OCI-LY7 (cell line): Measurements from ENCODE around the gene STX17. TPM values are rescaled to one million over a fixed set of nuclear protein-coding genes. Genes with fewer than 3 reads are reported as not detected.
"Not testable (repeated sequence)": the region's sequence is repeated elsewhere in the genome, so short reads cannot be mapped to it uniquely, and the experiment has no call there.

ENCODE experiments used
- Bru-seq: library from RNA; stranded (reverse); fragments of 400-500 nt; gene quantifications from one replicate; lab custom pipeline; 2021; lab: Mats Ljungman, UMichigan
- BruChase-seq, 2 experiments: library from RNA; stranded (reverse); fragments of 400-500 nt; gene quantifications; one replicate each; lab custom pipeline; 2021; lab: Mats Ljungman, UMichigan
- BruUV-seq: library from RNA; stranded (reverse); fragments of 400-500 nt; replicated peaks from 2 replicates; lab custom pipeline; 2021; lab: Mats Ljungman, UMichigan
- CTCF ChIA-PET: fragments of 300-600 bp; sonication (Branson Sonifier 250); formaldehyde crosslinking; loops from one replicate; lab custom pipeline; 2022; ENCODE audit warnings: antibody characterized with exemption; ENCODE audit not compliant: unreplicated experiment; lab: Charles Lee
- POLR2A ChIA-PET: fragments of 300-600 bp; sonication (Branson Sonifier 250); formaldehyde crosslinking; loops from one replicate; lab custom pipeline; 2022; ENCODE audit warnings: antibody characterized with exemption; lab: Charles Lee
- DNase-seq: peaks from one replicate; pipeline ENCODE4 v3.0.0-alpha.2; 2015; ENCODE audit warnings: low spot score
- H2AFZ ChIP-seq: fragments of 200-600 bp; sonication (generic), shearing (Covaris generic); 2 replicates; pipeline ENCODE4 v1.6.1; 2014; ENCODE audit warnings: mild to moderate bottlenecking, antibody characterized with exemption, low read length, moderate library complexity
- H3K27ac ChIP-seq: fragments of 200-600 bp; sonication (generic); 2 replicates; pipeline ENCODE4 v1.5.1; 2014; ENCODE audit warnings: mixed run types, low read depth, mild to moderate bottlenecking, moderate library complexity, low read length, inconsistent platforms; ENCODE audit not compliant: poor library complexity, severe bottlenecking
- H3K36me3 ChIP-seq: fragments of 200-600 bp; sonication (generic); 2 replicates; pipeline ENCODE4 v1.6.1; 2014; ENCODE audit warnings: mild to moderate bottlenecking, antibody characterized with exemption, low read length, moderate library complexity, mixed read lengths; ENCODE audit not compliant: insufficient read depth
- H3K4me1 ChIP-seq: fragments of 200-600 bp; sonication (generic); 2 replicates; pipeline ENCODE4 v1.5.1; 2014; ENCODE audit warnings: mild to moderate bottlenecking, low read length; ENCODE audit not compliant: insufficient read depth, poor library complexity, severe bottlenecking
- H3K4me2 ChIP-seq: fragments of 200-600 bp; sonication (generic); 2 replicates; pipeline ENCODE4 v1.6.1; 2014; ENCODE audit warnings: mild to moderate bottlenecking, low read length
- H3K4me3 ChIP-seq: fragments of 200-600 bp; sonication (generic); 2 replicates; pipeline ENCODE4 v1.5.1; 2014; ENCODE audit warnings: mild to moderate bottlenecking, low read depth, low read length; ENCODE audit not compliant: poor library complexity, severe bottlenecking
- H3K79me2 ChIP-seq: fragments of 200-600 bp; sonication (generic); 2 replicates; pipeline ENCODE4 v1.6.1; 2016; ENCODE audit warnings: low read depth, mild to moderate bottlenecking, low read length, moderate library complexity, mixed read lengths; ENCODE audit not compliant: insufficient read depth
- H3K9me2 ChIP-seq: fragments of 200-600 bp; sonication (generic); 2 replicates; pipeline ENCODE4 v1.6.1; 2016; ENCODE audit warnings: mild to moderate bottlenecking, low read length, mixed read lengths; ENCODE audit not compliant: insufficient read depth
- H3K9me3 ChIP-seq: fragments of 200-600 bp; sonication (generic); 2 replicates; pipeline ENCODE4 v1.6.1; 2014; ENCODE audit warnings: mild to moderate bottlenecking, mixed run types, low read length, mixed read lengths
- H4K20me1 ChIP-seq: fragments of 200-600 bp; sonication (generic); 2 replicates; pipeline ENCODE4 v1.6.1; 2014; ENCODE audit warnings: mild to moderate bottlenecking, antibody characterized with exemption, low read length, moderate library complexity, mixed read lengths; ENCODE audit not compliant: insufficient read depth
- EZH2phosphoT487 ChIP-seq: fragments of 200-600 bp; sonication (generic); IDR thresholded peaks from 2 replicates; pipeline ENCODE4 v1.6.1; 2018; ENCODE audit warnings: low read depth, borderline replicate concordance, mild to moderate bottlenecking, mixed run types, antibody characterized with exemption, low read length, moderate library complexity, mixed read lengths
- intact Hi-C: fragments of 100-400 bp; cut with micrococcal nuclease; formaldehyde crosslinking; loops from one replicate; pipeline ENCODE4 v1.10.0; 2022; ENCODE audit not compliant: unreplicated experiment
- long read RNA-seq: library from polyadenylated mRNA; stranded (forward); transcript quantifications from one replicate; pipeline ENCODE4 v2.0.0, GENCODE V29; 2022
- total RNA-seq, 2 experiments: library from RNA; depleted of rRNA in 1 of 2; stranded (reverse); fragments of >200 nt in 1 of 2; shearing (Covaris generic) in 1 of 2; gene quantifications; 2 replicates each; pipeline ENCODE4 v1.2.3, GENCODE V29; 2014 to 2022
- TF ChIP-seq, protein P1 (sequence below): fragments of 200-600 bp; sonication (generic); conservative IDR thresholded peaks from 2 replicates; pipeline ENCODE4 v1.5.1; 2014; ENCODE audit warnings: mild to moderate bottlenecking, antibody characterized with exemption, low read length, moderate library complexity, mixed read lengths

STX17 gene
- 12.1 and 12.4 TPM in 2 replicates for total RNA-seq (2014; rRNA removed; shearing (Covaris generic))
- total RNA-seq (2022): 18.6 and 21.5 TPM in 2 replicates
- Bru-seq, nascent RNA: percentile 60 among the genes with signal in this experiment
- BruChase-seq, experiment 1, labeled RNA remaining after a 6-hour chase: percentile 51 among the genes with signal in this experiment
- BruChase-seq, experiment 2, labeled RNA remaining after a 2-hour chase: percentile 57 among the genes with signal in this experiment
- long read RNA-seq, transcript STX17-201 (8 exons, 2,713 nt): major isoform, 5 of 9 reads
- long read RNA-seq, partial matches to known transcripts: 0 of 9 reads
- long read RNA-seq, other reads (novel, unspliced or antisense): 4 of 9 reads

DNA sequence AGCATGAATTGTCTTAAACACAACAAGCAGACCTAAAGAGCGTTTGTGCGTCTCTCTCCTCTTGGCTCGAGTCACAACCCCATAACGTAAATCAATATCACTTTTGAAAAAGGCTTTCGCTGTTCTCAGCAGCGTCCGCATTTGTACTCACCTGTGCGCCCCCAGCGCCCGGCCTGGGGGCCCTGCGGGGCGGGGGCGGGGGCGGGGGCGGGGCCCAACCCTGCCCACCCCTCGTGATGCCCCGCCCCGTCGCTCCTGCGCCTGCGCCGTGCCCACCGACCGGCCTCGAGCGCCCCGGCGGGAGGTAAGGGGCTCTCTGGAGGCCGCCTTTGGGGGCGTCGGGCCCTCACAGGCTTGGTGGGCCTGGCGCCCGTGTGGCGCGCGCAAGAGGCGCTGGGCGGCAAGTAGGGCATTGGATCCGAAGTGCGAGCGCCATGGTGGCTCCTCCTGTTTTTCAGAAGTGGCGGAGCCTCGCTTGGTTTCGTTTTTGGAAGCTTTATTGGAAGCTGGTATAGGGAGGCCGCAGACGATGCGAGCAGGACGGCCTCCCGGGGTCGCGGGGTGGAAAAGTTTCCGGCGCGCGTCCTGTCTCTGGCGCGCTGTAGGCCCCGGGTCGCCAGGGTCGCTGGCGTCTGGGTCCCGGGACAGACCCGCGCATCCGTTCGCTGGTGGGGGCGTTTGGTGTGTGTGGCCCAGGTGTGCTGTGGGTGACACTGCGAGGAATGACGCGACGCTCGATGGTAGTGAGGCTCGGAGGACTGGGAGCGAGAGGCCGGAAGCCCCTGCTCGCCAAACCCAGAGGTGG is at the start of gene STX17:
TSS of gene STX17 (plus strand) at position 252 of the 805 bp plus-strand sequence. CDS start 8,586 bp downstream, outside the sequence.
- Histone ChIP-seq H3K9me2 (no peaks in the 10 kb centered on the region), H4K20me1 (no peaks in the 10 kb centered on the region), H3K79me2 (peaks cover 6% of the 10 kb centered on the region; the same call in 1 of the 2 replicates), H3K4me3 (peak within 1 kb of the TSS; percentile 85), H3K36me3 (no peaks in the 10 kb centered on the region), H3K9me3 (no peaks in the 10 kb centered on the region), H3K4me2 (peak within 1 kb of the TSS; percentile 99), H2AFZ (peak within 1 kb of the TSS; percentile 97), H3K27ac (peak within 1 kb of the TSS; percentile 52), H3K4me1 (peaks cover 8% of the 10 kb centered on the region)
- POLR2A ChIA-PET: interaction anchor here (0.5 to 1.6 kb wide), 3 partner anchors 19 to 396 kb away, joined by 3 to 4 read pairs (median 3); no protein-coding TSS in a partner anchor
- TF ChIP-seq, protein P1, sequence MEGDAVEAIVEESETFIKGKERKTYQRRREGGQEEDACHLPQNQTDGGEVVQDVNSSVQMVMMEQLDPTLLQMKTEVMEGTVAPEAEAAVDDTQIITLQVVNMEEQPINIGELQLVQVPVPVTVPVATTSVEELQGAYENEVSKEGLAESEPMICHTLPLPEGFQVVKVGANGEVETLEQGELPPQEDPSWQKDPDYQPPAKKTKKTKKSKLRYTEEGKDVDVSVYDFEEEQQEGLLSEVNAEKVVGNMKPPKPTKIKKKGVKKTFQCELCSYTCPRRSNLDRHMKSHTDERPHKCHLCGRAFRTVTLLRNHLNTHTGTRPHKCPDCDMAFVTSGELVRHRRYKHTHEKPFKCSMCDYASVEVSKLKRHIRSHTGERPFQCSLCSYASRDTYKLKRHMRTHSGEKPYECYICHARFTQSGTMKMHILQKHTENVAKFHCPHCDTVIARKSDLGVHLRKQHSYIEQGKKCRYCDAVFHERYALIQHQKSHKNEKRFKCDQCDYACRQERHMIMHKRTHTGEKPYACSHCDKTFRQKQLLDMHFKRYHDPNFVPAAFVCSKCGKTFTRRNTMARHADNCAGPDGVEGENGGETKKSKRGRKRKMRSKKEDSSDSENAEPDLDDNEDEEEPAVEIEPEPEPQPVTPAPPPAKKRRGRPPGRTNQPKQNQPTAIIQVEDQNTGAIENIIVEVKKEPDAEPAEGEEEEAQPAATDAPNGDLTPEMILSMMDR: peak; percentile 32; the same call in 1 of the 2 replicates
- no peak for TF ChIP-seq EZH2phosphoT487
- DNase-seq: peak; percentile 84
- CTCF ChIA-PET: no interaction called here
- intact Hi-C loops: loop anchor here (2.0 kb wide), 1 partner anchor 88 kb away; no protein-coding TSS in a partner anchor
- BruUV-seq: no TSS peak

DNA sequence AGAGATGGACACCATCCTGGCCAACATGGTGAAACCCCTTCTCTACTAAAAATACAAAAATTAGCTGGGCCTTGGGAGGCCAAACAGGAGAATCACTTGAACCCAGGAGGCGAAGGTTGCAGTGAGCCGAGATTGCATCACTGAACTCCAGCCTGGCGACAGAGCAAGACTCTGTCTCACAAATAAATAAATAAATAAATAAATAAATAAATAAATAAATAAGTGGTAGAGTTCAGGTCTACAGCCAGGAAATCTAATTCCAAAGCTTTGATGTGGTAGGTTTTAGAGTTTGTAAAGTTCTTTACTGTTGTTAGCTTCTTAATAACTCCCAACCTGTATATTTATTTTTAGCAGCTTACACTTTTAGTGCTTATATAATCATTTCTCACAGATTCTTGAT is 48.9 kb upstream of the STX17 start:
- H3K9me2 ChIP-seq, H3K4me1 ChIP-seq, H3K79me2 ChIP-seq, BruUV-seq, intact Hi-C loops, H2AFZ ChIP-seq, H3K4me3 ChIP-seq, H4K20me1 ChIP-seq, H3K9me3 ChIP-seq, CTCF ChIA-PET, H3K36me3 ChIP-seq, H3K4me2 ChIP-seq, H3K27ac ChIP-seq, DNase-seq: not testable (repeated sequence)
- POLR2A ChIA-PET: interaction anchor here (1.2 to 1.6 kb wide), 4 partner anchors 12 to 27 kb away, joined by 3 to 4 read pairs (median 4); no protein-coding TSS in a partner anchor

DNA sequence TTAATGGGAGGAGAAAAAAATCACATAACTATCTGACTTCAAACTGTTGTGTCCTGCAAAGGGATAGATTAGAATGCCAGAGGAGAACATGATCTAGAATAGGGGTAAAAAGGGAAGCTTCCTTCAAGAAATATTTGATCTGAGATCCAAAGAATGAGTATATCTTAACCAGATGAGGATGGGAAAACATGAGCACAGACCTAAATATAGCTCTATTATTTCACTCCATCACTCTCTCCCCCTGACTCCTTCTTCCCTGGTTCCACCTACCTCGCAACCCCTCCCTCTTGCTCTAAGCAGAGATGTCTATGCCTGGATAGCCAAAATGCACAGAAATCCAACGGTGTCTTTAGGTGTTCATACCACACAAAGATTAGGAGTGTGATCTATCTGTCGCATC is 48.4 kb upstream of the STX17 start:
- Histone ChIP-seq H3K9me2 (no peaks in the 10 kb centered on the region), H3K79me2 (no peaks in the 10 kb centered on the region), H4K20me1 (no peaks in the 10 kb centered on the region), H2AFZ (no peak overlapping the region), H3K4me2 (no peak overlapping the region), H3K4me3 (no peak overlapping the region), H3K9me3 (no peaks in the 10 kb centered on the region), H3K4me1 (no peaks in the 10 kb centered on the region), H3K36me3 (no peaks in the 10 kb centered on the region), H3K27ac (no peak overlapping the region)
- CTCF ChIA-PET: no interaction called here
- intact Hi-C loops: no loop called here
- no TSS peak for BruUV-seq
- TF ChIP-seq, protein P1: no peak
- TF ChIP-seq EZH2phosphoT487: no peak
- POLR2A ChIA-PET: interaction anchor here (1.3 to 1.6 kb wide), 2 partner anchors 13 kb away, joined by 4 read pairs; no protein-coding TSS in a partner anchor
- DNase-seq: no peak
